Epithelial cell of esophagus (primary cell): ENCODE measurements around the gene INHBB.

Experiments used
- DNase-seq: peaks from one replicate; pipeline ENCODE4 v3.0.0; 2010; ENCODE audit warnings: low read depth
- H3K4me3 ChIP-seq: 2 replicates; pipeline ENCODE4 v1.5.1; 2011; ENCODE audit warnings: mild to moderate bottlenecking, low read length, control low read depth
- TF ChIP-seq, protein P1 (sequence below): IDR thresholded peaks from 2 replicates; pipeline ENCODE4 v1.5.1; 2011; ENCODE audit warnings: low read depth, mild to moderate bottlenecking, low read length, control low read depth, inconsistent platforms; ENCODE audit not compliant: insufficient read depth; ENCODE audit errors: missing control alignments

INHBB gene

DNA sequence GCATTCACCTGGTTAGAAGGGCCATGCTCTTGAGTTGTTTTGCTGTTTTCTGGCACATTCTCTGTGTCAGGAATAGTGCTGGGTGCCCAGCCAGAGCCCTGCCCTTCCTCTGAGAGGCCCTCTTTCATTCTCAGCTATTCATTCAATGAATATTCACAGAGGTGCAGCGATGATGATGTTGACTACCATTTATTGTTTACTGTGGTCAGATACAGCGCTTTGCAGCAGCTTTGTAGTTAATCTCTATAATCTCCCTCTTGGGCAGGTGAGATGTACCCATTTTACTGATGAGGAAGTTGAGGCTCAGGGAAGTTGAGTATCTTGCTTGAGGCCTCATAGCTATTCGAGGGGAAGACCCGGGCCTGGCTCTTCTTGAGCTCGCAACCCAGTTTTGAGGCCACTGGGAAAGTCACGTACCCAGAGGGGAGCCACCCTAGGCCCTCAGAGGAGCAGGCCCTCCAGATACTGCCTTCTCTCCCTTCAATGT lies 9.9 kb downstream of the INHBB start:
- no peak for DNase-seq
- TF ChIP-seq, protein P1, sequence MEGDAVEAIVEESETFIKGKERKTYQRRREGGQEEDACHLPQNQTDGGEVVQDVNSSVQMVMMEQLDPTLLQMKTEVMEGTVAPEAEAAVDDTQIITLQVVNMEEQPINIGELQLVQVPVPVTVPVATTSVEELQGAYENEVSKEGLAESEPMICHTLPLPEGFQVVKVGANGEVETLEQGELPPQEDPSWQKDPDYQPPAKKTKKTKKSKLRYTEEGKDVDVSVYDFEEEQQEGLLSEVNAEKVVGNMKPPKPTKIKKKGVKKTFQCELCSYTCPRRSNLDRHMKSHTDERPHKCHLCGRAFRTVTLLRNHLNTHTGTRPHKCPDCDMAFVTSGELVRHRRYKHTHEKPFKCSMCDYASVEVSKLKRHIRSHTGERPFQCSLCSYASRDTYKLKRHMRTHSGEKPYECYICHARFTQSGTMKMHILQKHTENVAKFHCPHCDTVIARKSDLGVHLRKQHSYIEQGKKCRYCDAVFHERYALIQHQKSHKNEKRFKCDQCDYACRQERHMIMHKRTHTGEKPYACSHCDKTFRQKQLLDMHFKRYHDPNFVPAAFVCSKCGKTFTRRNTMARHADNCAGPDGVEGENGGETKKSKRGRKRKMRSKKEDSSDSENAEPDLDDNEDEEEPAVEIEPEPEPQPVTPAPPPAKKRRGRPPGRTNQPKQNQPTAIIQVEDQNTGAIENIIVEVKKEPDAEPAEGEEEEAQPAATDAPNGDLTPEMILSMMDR, result no peak
- no peak overlapping the region for H3K4me3 ChIP-seq

DNA sequence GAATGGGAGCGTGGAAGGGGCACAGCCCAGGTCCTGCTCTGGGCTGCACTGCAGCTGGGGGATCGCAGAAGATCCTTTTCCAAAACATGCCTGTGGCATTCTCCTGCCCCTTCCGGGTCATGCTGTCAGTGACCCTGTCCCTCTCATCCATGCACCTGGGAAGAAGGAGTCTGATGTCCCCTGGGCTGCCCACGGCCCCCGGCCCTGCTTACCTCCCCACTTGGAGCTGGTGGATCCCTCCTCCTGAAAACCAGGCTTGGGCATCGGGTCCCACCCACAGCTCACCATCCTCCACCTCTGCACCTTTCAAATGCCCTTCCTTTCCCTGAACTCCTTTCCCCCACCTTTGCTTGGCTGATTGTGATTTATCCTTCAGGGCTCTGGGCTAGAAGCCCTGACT lies 11.8 kb downstream of the INHBB start:
- H3K4me3 ChIP-seq, result no peak overlapping the region
- TF ChIP-seq, protein P1, result no peak
- DNase-seq, result no peak

DNA sequence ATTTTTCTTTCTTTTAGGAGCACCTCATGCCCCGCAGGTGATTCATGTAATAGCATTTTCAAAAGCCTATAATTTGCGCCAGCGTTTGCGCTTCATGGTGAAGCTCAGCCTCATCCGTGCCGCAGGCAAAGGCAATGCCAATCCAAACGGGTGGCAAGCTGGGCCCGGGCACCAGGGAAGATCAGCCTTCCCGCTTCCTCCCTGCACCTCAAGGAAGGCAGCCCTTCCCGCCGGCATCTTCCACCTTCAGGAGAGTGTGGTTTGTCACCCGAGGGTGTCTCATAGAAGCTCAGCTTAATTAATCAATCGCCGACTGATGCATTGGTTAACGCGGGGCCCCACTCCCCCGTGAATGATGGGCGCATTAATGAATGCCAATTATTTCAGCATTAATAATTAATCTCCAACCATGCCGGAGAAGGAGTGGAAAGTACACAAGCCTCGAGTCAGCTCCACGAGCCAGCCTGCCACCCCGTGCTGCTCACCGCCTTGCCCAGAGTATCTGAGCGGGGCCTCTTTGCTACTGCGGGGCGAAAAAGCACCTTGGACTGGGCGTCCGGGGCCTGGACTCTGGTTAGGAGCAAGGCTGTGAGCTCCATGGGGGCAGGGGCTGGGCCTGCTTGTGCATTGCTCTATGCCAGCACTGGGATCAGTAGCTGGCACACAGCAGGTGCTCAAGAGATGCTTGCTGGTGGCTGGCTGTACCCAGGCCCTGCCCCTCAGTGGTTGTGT lies 13.0 kb downstream of the INHBB start:
- H3K4me3 ChIP-seq, result no peak overlapping the region
- TF ChIP-seq, protein P1, result no peak
- no peak for DNase-seq

DNA sequence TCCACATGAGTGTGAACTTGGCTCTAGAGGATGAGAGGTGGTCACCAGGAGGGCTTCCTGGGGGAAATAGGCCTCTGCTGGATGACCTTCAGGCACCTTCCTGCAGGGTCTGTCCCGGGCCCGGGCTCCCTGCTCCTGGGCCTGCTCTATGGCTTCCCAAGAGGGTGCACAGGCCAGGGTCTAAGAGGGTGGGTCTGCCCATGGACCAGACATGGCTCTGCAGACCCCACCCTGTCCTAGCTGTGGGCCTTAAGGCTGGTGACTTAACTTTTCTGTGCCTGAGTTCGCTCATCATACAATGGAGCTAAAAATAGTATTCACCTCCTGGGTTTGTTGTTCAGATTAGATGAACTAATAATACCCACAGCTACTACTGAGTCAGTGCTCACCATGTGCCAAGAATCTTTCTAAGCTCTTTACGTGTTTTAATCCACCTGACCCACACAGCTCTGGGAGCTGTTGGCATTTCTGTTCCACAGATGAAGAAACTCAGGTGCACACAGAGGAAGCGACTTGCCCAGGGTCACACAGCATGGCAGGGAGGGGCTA lies 14.4 kb downstream of the INHBB start:
- TF ChIP-seq, protein P1, result no peak
- DNase-seq, result peak; percentile 45

DNA sequence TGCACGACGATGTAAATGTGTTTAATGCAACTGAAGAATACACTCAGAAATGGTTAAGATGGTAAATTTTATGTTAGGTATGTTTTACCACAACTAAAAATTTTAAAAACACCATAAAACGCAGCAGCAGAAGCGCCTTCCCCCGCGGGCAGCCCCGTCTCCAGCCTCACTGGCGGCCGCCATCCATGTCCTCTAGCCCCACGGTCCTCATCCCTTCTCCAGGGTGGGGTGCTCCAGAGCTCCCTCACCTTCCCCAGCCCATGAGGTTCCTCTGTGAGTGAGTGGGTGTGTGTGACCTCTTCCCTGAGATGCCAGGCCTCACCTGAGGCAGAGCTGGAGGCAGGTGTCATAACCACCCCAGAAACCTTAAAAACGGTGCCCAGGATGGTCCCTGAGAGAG lies 17.0 kb downstream of the INHBB start:
- no peak for DNase-seq
- TF ChIP-seq, protein P1, result no peak
- H3K4me3 ChIP-seq, result no peak overlapping the region

More for the DNA sequence above, 14.4 kb downstream of the INHBB start:
- no peak overlapping the region for H3K4me3 ChIP-seq

DNA sequence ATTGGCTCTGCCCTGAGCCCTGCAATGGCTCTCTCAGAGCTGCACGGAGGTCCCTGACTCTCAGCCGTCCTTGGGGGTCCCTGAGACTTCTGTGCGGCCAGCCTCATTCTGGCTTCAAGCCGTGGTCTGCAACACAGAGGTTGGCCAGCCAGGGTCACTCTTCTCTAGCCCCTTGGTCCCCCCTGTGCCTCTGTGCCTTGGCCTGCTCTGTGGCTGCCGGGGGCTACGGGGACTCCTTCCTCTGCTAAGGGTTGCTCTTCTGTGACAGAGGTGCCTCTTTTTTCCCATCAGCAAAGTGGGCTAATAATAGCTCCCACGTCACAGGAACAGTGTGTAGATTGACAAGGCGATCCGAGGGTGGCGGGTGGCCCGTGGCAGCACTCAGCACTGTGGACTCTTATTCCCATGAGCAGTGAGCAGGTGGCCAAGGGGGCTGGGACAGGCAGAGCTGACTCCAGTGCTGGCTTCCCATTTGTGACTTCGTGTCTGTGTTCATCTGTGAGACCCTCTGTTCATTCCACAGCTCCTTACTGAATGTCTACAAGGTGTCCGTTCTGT lies 19.4 kb downstream of the INHBB start:
- DNase-seq, result no peak
- TF ChIP-seq, protein P1, result no peak
- no peak overlapping the region for H3K4me3 ChIP-seq
